ENCODE results near the gene CHL1.

The CHL1 gene

GRCh38 chr3:228442-229182, 32.0 kb downstream of the CHL1 start:
- Histone ChIP-seq H3K4me3 (ENCODE audit: low read depth, low read length) (no peak overlapping the region), H3K27me3 (ENCODE audit: control insufficient read depth, insufficient read depth, low read length) (no peaks in the 10 kb centered on the region), H3K9ac (ENCODE audit: low read depth, low read length) (no peak overlapping the region), H3K36me3 (ENCODE audit: control insufficient read depth, insufficient read depth, low read length) (no peaks in the 10 kb centered on the region), H3K9me3 (ENCODE audit: control insufficient read depth, insufficient read depth, low read length) (no peaks in the 10 kb centered on the region), H3K4me1 (ENCODE audit: control insufficient read depth, insufficient read depth, low read length) (no peaks in the 10 kb centered on the region)

DNA sequence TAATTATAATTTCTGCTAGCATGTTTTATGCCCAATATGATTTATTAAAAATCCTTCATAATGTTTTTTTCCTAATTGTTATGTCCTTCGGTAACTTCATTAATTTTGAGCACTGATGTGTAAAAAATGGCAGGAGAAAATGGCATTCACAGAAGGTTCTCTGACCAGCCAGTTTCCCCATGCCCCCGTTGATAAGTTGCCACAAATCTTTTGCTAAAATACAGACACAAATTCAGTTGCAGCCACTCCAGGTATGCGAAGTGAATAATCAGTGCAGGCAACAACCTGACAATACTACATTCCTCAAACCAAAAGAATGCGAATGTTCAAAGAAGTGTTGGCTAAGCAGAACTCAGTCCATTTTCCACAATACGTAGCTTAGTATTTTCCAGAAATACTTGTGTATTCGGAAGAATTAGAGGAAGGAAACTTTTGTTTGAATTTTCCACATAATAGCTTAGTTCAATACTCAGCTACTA, 32.7 kb downstream of the CHL1 start:
- Histone ChIP-seq H3K9ac (ENCODE audit: low read depth, low read length) (no peak overlapping the region), H3K4me3 (ENCODE audit: low read depth, low read length) (no peak overlapping the region), H3K36me3 (ENCODE audit: control insufficient read depth, insufficient read depth, low read length) (no peaks in the 10 kb centered on the region), H3K4me1 (ENCODE audit: control insufficient read depth, insufficient read depth, low read length) (no peaks in the 10 kb centered on the region), H3K9me3 (ENCODE audit: control insufficient read depth, insufficient read depth, low read length) (no peaks in the 10 kb centered on the region), H3K27me3 (ENCODE audit: control insufficient read depth, insufficient read depth, low read length) (no peaks in the 10 kb centered on the region)

- Histone ChIP-seq H3K4me3 (ENCODE audit: low read depth, low read length) (no peak overlapping the region), H3K27me3 (ENCODE audit: control insufficient read depth, insufficient read depth, low read length) (no peaks in the 10 kb centered on the region), H3K4me1 (ENCODE audit: control insufficient read depth, insufficient read depth, low read length) (no peaks in the 10 kb centered on the region), H3K9me3 (ENCODE audit: control insufficient read depth, insufficient read depth, low read length) (no peaks in the 10 kb centered on the region), H3K9ac (ENCODE audit: low read depth, low read length) (no peak overlapping the region), H3K36me3 (ENCODE audit: control insufficient read depth, insufficient read depth, low read length) (no peaks in the 10 kb centered on the region)
These were observed 40.3 kb downstream of the CHL1 start for GRCh38 chr3:236881-237280.

DNA sequence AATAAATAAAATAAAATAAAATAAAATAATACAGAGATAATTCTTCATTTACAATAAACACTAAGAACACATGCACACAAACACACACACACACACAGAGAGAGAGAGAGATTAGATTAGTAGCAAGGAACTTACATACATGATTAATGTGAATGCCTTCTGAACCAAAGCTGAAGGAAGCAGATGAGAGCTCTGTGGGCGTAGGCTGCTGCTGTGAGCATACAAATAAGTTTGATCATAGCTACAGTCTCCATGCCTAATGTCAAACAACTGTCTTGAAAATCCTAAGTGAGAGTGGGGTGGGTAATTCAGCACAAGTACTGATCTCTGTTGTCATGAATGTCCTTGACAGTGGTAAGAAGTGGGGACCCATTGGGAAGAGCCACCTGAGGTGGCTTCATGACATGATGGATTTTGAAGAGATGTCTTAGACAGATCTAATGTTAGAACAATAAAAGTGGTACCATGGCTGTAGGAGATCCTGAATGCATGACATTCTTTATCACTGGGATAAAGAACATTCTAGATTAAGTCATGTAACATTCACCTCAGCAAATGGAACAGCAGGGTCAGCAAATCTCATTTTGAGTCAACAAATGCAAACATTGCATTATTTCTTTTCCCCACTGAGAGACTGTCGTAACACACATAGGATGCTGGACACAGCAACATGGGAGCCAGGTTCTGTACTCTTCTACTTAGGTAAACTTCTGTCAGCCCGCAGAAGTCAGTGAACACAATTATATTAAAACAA, 46.2 kb downstream of the CHL1 start:
- H3K4me1 ChIP-seq (ENCODE audit: control insufficient read depth, insufficient read depth, low read length): no peaks in the 10 kb centered on the region
- no peaks in the 10 kb centered on the region for H3K9me3 ChIP-seq (ENCODE audit: control insufficient read depth, insufficient read depth, low read length)
- H3K36me3 ChIP-seq (ENCODE audit: control insufficient read depth, insufficient read depth, low read length): no peaks in the 10 kb centered on the region
- H3K9ac ChIP-seq (ENCODE audit: low read depth, low read length): no peak overlapping the region
- no peaks in the 10 kb centered on the region for H3K27me3 ChIP-seq (ENCODE audit: control insufficient read depth, insufficient read depth, low read length)
- no peak overlapping the region for H3K4me3 ChIP-seq (ENCODE audit: low read depth, low read length)

- Histone ChIP-seq H3K9me3 (ENCODE audit: control insufficient read depth, insufficient read depth, low read length) (no peaks in the 10 kb centered on the region), H3K36me3 (ENCODE audit: control insufficient read depth, insufficient read depth, low read length) (no peaks in the 10 kb centered on the region), H3K27me3 (ENCODE audit: control insufficient read depth, insufficient read depth, low read length) (no peaks in the 10 kb centered on the region), H3K4me3 (ENCODE audit: low read depth, low read length) (no peak overlapping the region), H3K4me1 (ENCODE audit: control insufficient read depth, insufficient read depth, low read length) (no peaks in the 10 kb centered on the region), H3K9ac (ENCODE audit: low read depth, low read length) (no peak overlapping the region)
These were observed 46.8 kb downstream of the CHL1 start for GRCh38 chr3:243356-243725.

DNA sequence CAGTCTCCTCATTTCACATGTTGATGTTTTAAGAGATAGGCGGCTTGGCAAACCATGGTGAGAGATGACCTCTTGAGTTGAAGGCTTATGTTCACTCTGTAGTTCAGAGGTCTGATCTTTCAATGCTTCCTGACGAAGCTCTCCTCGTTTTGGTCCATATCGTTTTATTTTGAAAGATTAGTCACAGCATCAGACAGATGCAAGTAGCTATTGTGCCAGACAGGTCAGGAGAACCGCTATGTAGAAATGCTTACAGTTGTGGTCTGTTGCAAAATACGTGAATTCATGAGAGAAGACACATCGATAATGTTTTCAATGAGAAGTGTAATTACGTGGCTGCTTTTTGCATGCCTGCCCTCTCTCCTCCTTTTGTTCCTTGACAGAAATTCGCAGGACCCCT, 47.5 kb downstream of the CHL1 start:
- Histone ChIP-seq H3K9ac (ENCODE audit: low read depth, low read length) (no peak overlapping the region), H3K4me3 (ENCODE audit: low read depth, low read length) (no peak overlapping the region), H3K9me3 (ENCODE audit: control insufficient read depth, insufficient read depth, low read length) (no peaks in the 10 kb centered on the region), H3K4me1 (ENCODE audit: control insufficient read depth, insufficient read depth, low read length) (no peaks in the 10 kb centered on the region), H3K36me3 (ENCODE audit: control insufficient read depth, insufficient read depth, low read length) (no peaks in the 10 kb centered on the region), H3K27me3 (ENCODE audit: control insufficient read depth, insufficient read depth, low read length) (no peaks in the 10 kb centered on the region)

DNA sequence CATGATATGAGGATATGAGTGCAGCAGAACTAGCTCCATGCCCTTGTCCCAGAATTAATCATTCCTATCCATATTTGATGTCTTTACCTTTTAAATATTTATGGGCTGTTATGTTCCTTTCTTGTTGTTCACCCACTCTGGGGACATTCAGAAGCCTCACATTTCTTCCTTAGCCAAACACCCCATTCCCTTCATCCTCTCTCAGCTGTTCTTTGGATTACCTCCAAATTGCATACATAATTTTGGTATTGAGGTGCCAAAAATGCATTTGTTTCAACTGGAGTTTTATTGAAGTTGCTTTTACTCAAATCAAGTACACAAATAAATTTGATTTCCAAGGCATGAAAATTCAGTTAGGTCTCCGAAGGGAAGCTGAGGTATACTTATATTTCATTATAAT, 51.4 kb downstream of the CHL1 start:
- Histone ChIP-seq H3K9me3 (ENCODE audit: control insufficient read depth, insufficient read depth, low read length) (no peaks in the 10 kb centered on the region), H3K27me3 (ENCODE audit: control insufficient read depth, insufficient read depth, low read length) (no peaks in the 10 kb centered on the region), H3K4me3 (ENCODE audit: low read depth, low read length) (no peak overlapping the region), H3K9ac (ENCODE audit: low read depth, low read length) (no peak overlapping the region), H3K4me1 (ENCODE audit: control insufficient read depth, insufficient read depth, low read length) (no peaks in the 10 kb centered on the region), H3K36me3 (ENCODE audit: control insufficient read depth, insufficient read depth, low read length) (no peaks in the 10 kb centered on the region)

GRCh38 chr3:248864-249520, 52.4 kb downstream of the CHL1 start:
- Histone ChIP-seq H3K36me3 (ENCODE audit: control insufficient read depth, insufficient read depth, low read length) (no peaks in the 10 kb centered on the region), H3K9ac (ENCODE audit: low read depth, low read length) (no peak overlapping the region), H3K4me1 (ENCODE audit: control insufficient read depth, insufficient read depth, low read length) (no peaks in the 10 kb centered on the region), H3K9me3 (ENCODE audit: control insufficient read depth, insufficient read depth, low read length) (no peaks in the 10 kb centered on the region), H3K27me3 (ENCODE audit: control insufficient read depth, insufficient read depth, low read length) (no peaks in the 10 kb centered on the region), H3K4me3 (ENCODE audit: low read depth, low read length) (no peak overlapping the region)

GRCh38 chr3:249587-250262, 53.2 kb downstream of the CHL1 start:
- Histone ChIP-seq H3K9ac (ENCODE audit: low read depth, low read length) (no peak overlapping the region), H3K4me1 (ENCODE audit: control insufficient read depth, insufficient read depth, low read length) (no peaks in the 10 kb centered on the region), H3K36me3 (ENCODE audit: control insufficient read depth, insufficient read depth, low read length) (no peaks in the 10 kb centered on the region), H3K9me3 (ENCODE audit: control insufficient read depth, insufficient read depth, low read length) (no peaks in the 10 kb centered on the region), H3K27me3 (ENCODE audit: control insufficient read depth, insufficient read depth, low read length) (no peaks in the 10 kb centered on the region), H3K4me3 (ENCODE audit: low read depth, low read length) (no peak overlapping the region)

DNA sequence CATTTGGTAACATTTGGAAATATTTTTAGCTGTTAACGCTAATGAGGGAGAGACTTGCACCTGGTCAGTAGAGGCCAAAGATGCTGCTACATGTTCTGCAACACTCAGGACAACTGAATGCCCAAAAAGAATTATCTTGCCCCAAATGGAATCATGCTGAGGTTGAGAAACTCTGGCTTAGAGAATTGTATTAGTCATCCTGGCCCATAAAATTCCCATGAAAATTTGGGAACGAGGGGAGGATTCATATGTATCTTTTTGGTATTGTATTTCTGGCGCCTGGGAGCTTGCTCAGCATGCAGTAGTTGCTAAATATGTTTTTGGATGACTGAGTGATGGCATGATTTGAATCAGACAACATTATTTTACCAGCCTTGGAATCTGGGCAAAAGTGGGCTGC, 59.9 kb downstream of the CHL1 start:
- no peaks in the 10 kb centered on the region for H3K36me3 ChIP-seq (ENCODE audit: control insufficient read depth, insufficient read depth, low read length)
- H3K4me3 ChIP-seq (ENCODE audit: low read depth, low read length): no peak overlapping the region
- no peak overlapping the region for H3K9ac ChIP-seq (ENCODE audit: low read depth, low read length)
- no peaks in the 10 kb centered on the region for H3K4me1 ChIP-seq (ENCODE audit: control insufficient read depth, insufficient read depth, low read length)
- H3K27me3 ChIP-seq (ENCODE audit: control insufficient read depth, insufficient read depth, low read length): no peaks in the 10 kb centered on the region
- H3K9me3 ChIP-seq (ENCODE audit: control insufficient read depth, insufficient read depth, low read length): no peaks in the 10 kb centered on the region

GRCh38 chr3:257826-258225, 61.3 kb downstream of the CHL1 start:
- H3K9ac ChIP-seq (ENCODE audit: low read depth, low read length): no peak overlapping the region
- H3K4me1 ChIP-seq (ENCODE audit: control insufficient read depth, insufficient read depth, low read length): no peaks in the 10 kb centered on the region
- no peaks in the 10 kb centered on the region for H3K36me3 ChIP-seq (ENCODE audit: control insufficient read depth, insufficient read depth, low read length)
- H3K9me3 ChIP-seq (ENCODE audit: control insufficient read depth, insufficient read depth, low read length): no peaks in the 10 kb centered on the region
- H3K4me3 ChIP-seq (ENCODE audit: low read depth, low read length): no peak overlapping the region
- H3K27me3 ChIP-seq (ENCODE audit: control insufficient read depth, insufficient read depth, low read length): no peaks in the 10 kb centered on the region
